ENCODE results near the gene TFPI2.

Gene TFPI2

GRCh38 chr7:93890464-93891068 lies at the start of gene TFPI2:
TFPI2 (minus strand) TSS chr7:93890753; CDS start chr7:93890678, 75 bp downstream.
- peak within 1 kb of the TSS; percentile 8 for H3K4me3 ChIP-seq (ENCODE audit: low read depth, low read length)

GRCh38 chr7:93938293-93938692 lies 47.7 kb upstream of the TFPI2 start:
- no peak overlapping the region for H3K4me3 ChIP-seq (ENCODE audit: low read depth, low read length)
- no peak for TF ChIP-seq CTCF (IDR thresholded peaks at IDR 0.05; ENCODE audit: borderline replicate concordance, insufficient read depth, low read depth, low read length)

More at GRCh38 chr7:93890464-93891068, at the start of gene TFPI2:
- no peak for TF ChIP-seq CTCF (IDR thresholded peaks at IDR 0.05; ENCODE audit: borderline replicate concordance, insufficient read depth, low read depth, low read length)

GRCh38 chr7:93937818-93938217 lies 47.3 kb upstream of the TFPI2 start:
- H3K4me3 ChIP-seq (ENCODE audit: low read depth, low read length), result no peak overlapping the region
- no peak for TF ChIP-seq CTCF (IDR thresholded peaks at IDR 0.05; ENCODE audit: borderline replicate concordance, insufficient read depth, low read depth, low read length)

- no peak overlapping the region for H3K4me3 ChIP-seq (ENCODE audit: low read depth, low read length)
- TF ChIP-seq CTCF (IDR thresholded peaks at IDR 0.05; ENCODE audit: borderline replicate concordance, insufficient read depth, low read depth, low read length), result no peak
These were observed 44.5 kb upstream of the TFPI2 start for GRCh38 chr7:93935102-93935501.

GRCh38 chr7:93933156-93933555 lies 42.6 kb upstream of the TFPI2 start:
- no peak overlapping the region for H3K4me3 ChIP-seq (ENCODE audit: low read depth, low read length)
- no peak for TF ChIP-seq CTCF (IDR thresholded peaks at IDR 0.05; ENCODE audit: borderline replicate concordance, insufficient read depth, low read depth, low read length)

- H3K4me3 ChIP-seq (ENCODE audit: low read depth, low read length), result no peak overlapping the region
- no peak for TF ChIP-seq CTCF (IDR thresholded peaks at IDR 0.05; ENCODE audit: borderline replicate concordance, insufficient read depth, low read depth, low read length)
These were observed 41.1 kb upstream of the TFPI2 start for GRCh38 chr7:93931655-93932054.

GRCh38 chr7:93927585-93927984 lies 37.0 kb upstream of the TFPI2 start:
- H3K4me3 ChIP-seq (ENCODE audit: low read depth, low read length), result no peak overlapping the region
- TF ChIP-seq CTCF (IDR thresholded peaks at IDR 0.05; ENCODE audit: borderline replicate concordance, insufficient read depth, low read depth, low read length), result no peak

Data from GM12875 (cell line).